GM19372 (cell line): ENCODE measurements around the gene LRRC52.

Experiments
- ATAC-seq: cut with Tn5 transposase; IDR thresholded peaks from one replicate; pipeline ENCODE4 v1.9.1; 2021; ENCODE audit warnings: mild to moderate bottlenecking, low read depth, moderate library complexity; ENCODE audit not compliant: unreplicated experiment

The LRRC52 gene

GRCh38 chr1:165543532-165544438, at the start of gene LRRC52:
Gene LRRC52, plus strand, starts transcription at chr1:165544000. Its CDS starts 297 bp downstream, at chr1:165544297.
- no peak for ATAC-seq

GRCh38 chr1:165494949-165495857, 48.6 kb upstream of the LRRC52 start:
- ATAC-seq, result no peak

GRCh38 chr1:165495858-165496205, 48.0 kb upstream of the LRRC52 start:
- ATAC-seq, result no peak

- ATAC-seq, result no peak
Observed at GRCh38 chr1:165496501-165496900, 47.3 kb upstream of the LRRC52 start.

- ATAC-seq, result no peak
Observed at GRCh38 chr1:165497069-165498013, 46.5 kb upstream of the LRRC52 start.

- ATAC-seq, result no peak
Observed at GRCh38 chr1:165501330-165501969, 42.4 kb upstream of the LRRC52 start.

- no peak for ATAC-seq
Observed at GRCh38 chr1:165501970-165502348, 41.8 kb upstream of the LRRC52 start.

- ATAC-seq, result no peak
Observed at GRCh38 chr1:165507570-165507969, 36.2 kb upstream of the LRRC52 start.

GRCh38 chr1:165508291-165508690, 35.5 kb upstream of the LRRC52 start:
- no peak for ATAC-seq

- no peak for ATAC-seq
Observed at GRCh38 chr1:165512816-165513215, 31.0 kb upstream of the LRRC52 start.

GRCh38 chr1:165516469-165516868, 27.3 kb upstream of the LRRC52 start:
- ATAC-seq, result no peak

- ATAC-seq, result no peak
Observed at GRCh38 chr1:165520646-165521045, 23.2 kb upstream of the LRRC52 start.

- no peak for ATAC-seq
Observed at GRCh38 chr1:165524639-165525285, 19.0 kb upstream of the LRRC52 start.

- no peak for ATAC-seq
Observed at GRCh38 chr1:165525708-165526107, 18.1 kb upstream of the LRRC52 start.

GRCh38 chr1:165527251-165528007, 16.4 kb upstream of the LRRC52 start:
- ATAC-seq, result no peak

GRCh38 chr1:165531021-165531420, 12.8 kb upstream of the LRRC52 start:
- no peak for ATAC-seq

- no peak for ATAC-seq
Observed at GRCh38 chr1:165532053-165532452, 11.7 kb upstream of the LRRC52 start.

GRCh38 chr1:165533254-165533653, 10.5 kb upstream of the LRRC52 start:
- ATAC-seq, result no peak

GRCh38 chr1:165536016-165536415, 7.8 kb upstream of the LRRC52 start:
- ATAC-seq, result no peak
